GM06990 (cell line): ENCODE measurements around the gene PHC2.

Experiments used
- DNase-seq: peaks from one replicate; pipeline ENCODE4 v3.0.0-alpha.2; 2011; ENCODE audit not compliant: insufficient read length; ENCODE audit errors: extremely low read depth
- H3K27me3 ChIP-seq: replicated peaks from 2 replicates; pipeline ENCODE4 v1.6.0; 2011; ENCODE audit warnings: low read length; ENCODE audit not compliant: control insufficient read depth, insufficient read depth
- H3K36me3 ChIP-seq: 2 replicates; pipeline ENCODE4 v1.5.1; 2011; ENCODE audit warnings: low read length; ENCODE audit not compliant: control insufficient read depth, insufficient read depth
- H3K4me3 ChIP-seq: replicated peaks from 2 replicates; pipeline ENCODE4 v1.5.1; 2011; ENCODE audit warnings: low read depth, mild to moderate bottlenecking, control low read depth, low read length
- TF ChIP-seq, protein P1 (sequence below): IDR thresholded peaks from 2 replicates; pipeline ENCODE4 v1.5.1; 2011; ENCODE audit warnings: low read length, control low read depth, mild to moderate bottlenecking, inconsistent platforms; ENCODE audit not compliant: insufficient read depth, poor library complexity, severe bottlenecking

The PHC2 gene

DNA sequence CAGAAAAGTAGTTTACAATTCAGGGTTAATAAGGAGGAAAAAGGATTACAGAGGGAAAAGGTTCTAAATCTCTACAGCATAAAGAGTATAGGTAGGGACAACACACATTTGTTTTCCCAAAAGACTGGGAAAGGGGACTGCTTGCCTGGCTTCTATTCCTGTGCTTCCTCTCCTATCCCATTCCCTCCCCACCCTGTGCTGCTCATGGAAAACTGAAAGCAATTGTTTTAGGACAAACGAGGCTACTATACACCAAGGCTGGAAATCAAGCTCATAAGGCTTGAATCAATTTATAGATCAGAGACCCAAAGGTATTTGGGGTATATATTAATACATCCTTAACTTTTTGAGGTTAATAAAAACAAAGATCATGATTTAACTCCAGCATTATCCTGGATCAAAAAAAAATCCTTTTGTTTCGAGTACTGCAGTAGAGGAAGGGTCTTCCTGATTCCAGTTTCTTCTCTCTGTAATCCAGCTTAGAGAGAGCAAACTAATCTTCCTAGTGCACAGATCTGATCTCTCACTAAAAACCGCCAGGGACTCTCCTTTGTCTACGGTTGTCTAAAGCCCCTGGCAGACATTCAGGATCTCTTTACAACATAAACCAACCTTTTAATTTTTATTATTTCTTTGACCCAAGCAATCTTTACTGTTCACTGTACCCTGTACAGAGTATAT, 72.6 kb downstream of the PHC2 start:
- H3K27me3 ChIP-seq: no peaks in the 10 kb centered on the region
- no peak overlapping the region for H3K4me3 ChIP-seq
- no peak for DNase-seq

DNA sequence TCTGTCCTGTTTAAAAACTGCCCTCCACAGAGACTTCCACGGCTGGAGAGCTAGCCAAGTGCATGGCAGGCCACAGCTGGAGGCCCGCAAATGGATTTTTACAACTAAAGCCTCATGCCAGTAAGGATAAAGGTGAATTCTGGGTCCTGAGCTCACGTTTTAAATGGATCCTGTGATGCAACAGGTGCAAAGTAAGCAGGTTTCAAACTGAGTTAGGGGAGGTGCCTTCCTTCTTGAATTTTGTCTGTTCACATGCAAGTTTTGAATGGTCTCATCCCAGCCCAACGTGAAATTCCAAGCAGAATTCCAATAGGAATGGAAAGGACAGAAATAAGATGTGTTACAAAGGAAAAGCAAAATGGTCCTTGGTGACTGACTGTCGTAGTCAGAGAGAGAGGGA, 73.8 kb downstream of the PHC2 start:
- no peak for DNase-seq
- TF ChIP-seq, protein P1, sequence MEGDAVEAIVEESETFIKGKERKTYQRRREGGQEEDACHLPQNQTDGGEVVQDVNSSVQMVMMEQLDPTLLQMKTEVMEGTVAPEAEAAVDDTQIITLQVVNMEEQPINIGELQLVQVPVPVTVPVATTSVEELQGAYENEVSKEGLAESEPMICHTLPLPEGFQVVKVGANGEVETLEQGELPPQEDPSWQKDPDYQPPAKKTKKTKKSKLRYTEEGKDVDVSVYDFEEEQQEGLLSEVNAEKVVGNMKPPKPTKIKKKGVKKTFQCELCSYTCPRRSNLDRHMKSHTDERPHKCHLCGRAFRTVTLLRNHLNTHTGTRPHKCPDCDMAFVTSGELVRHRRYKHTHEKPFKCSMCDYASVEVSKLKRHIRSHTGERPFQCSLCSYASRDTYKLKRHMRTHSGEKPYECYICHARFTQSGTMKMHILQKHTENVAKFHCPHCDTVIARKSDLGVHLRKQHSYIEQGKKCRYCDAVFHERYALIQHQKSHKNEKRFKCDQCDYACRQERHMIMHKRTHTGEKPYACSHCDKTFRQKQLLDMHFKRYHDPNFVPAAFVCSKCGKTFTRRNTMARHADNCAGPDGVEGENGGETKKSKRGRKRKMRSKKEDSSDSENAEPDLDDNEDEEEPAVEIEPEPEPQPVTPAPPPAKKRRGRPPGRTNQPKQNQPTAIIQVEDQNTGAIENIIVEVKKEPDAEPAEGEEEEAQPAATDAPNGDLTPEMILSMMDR: no peak
- Histone ChIP-seq H3K36me3 (no peaks in the 10 kb centered on the region), H3K27me3 (no peaks in the 10 kb centered on the region), H3K4me3 (no peak overlapping the region)

More for the DNA sequence above, 72.6 kb downstream of the PHC2 start:
- H3K36me3 ChIP-seq: no peaks in the 10 kb centered on the region
- TF ChIP-seq, protein P1: no peak

DNA sequence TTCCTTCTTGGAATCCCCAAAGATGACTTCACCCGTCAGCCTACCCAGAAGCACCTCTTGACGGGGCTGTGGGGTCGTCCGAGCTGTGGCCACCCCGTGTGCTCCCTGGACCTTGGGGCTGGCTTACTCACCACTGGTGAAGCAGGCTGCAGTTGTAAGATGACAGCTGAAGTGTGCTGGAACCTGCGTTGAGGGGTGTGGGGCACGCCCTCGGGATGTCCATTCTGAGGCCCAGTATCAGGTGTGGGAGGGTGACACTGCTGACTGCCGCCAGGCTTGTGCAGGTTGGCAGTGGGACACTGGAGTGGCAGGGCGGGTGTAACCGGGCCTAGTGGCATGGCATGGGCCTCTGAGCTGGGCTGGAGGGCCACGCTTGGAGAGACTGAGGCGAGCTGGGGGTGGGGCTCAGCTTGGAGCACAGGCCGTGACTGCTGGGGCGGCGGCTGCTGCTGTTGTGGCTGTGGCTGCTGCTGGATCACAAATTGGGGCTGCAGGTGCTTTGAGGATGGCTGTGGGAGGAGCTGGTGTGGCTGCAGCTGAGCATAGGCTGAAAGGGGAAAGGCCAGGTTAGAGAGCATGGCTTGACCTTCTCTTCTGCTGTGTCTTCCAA, 76.1 kb downstream of the PHC2 start:
- no peak overlapping the region for H3K4me3 ChIP-seq
- DNase-seq: no peak
- TF ChIP-seq, protein P1: no peak
- no peaks in the 10 kb centered on the region for H3K36me3 ChIP-seq
- no peaks in the 10 kb centered on the region for H3K27me3 ChIP-seq

DNA sequence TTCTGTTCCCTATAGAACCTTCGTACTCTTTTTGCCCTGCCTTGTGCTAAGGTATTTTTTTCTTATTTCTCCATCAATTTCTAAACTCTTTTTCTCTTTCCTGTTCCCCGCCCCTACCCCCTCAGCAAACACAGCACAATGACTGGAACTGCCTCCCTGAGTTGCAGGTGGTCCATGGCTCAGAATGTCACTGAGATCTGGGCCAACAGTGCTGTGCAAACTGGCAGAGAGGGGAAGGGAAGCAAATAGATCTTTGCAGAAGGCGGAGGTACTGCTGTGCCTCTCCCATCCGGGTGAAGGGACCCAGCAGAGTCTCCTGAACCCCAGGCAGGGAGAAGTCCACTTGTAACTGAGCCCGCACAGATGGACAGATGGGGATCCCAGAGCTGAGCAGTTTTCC, 77.4 kb downstream of the PHC2 start:
- no peaks in the 10 kb centered on the region for H3K27me3 ChIP-seq
- TF ChIP-seq, protein P1: no peak
- DNase-seq: no peak
- H3K36me3 ChIP-seq: no peaks in the 10 kb centered on the region
- no peak overlapping the region for H3K4me3 ChIP-seq

DNA sequence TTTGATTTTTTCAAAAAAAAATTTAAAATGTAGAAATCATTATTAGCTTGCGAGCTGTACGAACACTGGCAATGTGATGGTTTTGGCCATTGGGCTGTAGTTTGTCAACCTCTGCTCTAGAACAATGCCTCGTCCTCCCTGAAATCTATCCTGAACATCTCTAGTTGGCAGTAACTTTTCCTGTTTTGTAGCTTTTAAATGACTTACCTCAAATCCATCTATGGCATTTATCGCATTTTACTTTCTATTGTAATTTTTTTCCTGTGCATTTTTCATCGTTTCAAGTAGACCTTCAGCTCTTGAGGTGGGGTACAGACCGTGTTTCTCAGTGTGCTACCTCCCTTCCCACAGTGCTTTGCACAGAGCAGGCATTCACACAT, 79.6 kb downstream of the PHC2 start:
- no peak for DNase-seq
- Histone ChIP-seq H3K36me3 (no peaks in the 10 kb centered on the region), H3K4me3 (no peak overlapping the region), H3K27me3 (no peaks in the 10 kb centered on the region)
- TF ChIP-seq, protein P1: no peak
